GM19099 (cell line): Measurements from ENCODE around the gene DPEP1.
A peak's percentile ranks its signal among the peaks of the same experiment; 100 is the strongest.

ENCODE experiments used
- POLR2A ChIP-seq: IDR thresholded peaks from 3 replicates; pipeline ENCODE4 v1.6.1; 2011; ENCODE audit warnings: low read depth; ENCODE audit not compliant: insufficient read length; ENCODE audit errors: extremely low read depth

DPEP1 gene

GRCh38 chr16:89574681-89575246 lies 38.7 kb upstream of the DPEP1 start:
- TF ChIP-seq POLR2A: no peak

- peak; percentile 48 for TF ChIP-seq POLR2A
Observed at GRCh38 chr16:89575247-89576152, 37.9 kb upstream of the DPEP1 start, which contains the start of gene CPNE7. Gene CPNE7 (plus strand): TSS chr16:89575758. CDS start chr16:89575898, 140 bp downstream.

GRCh38 chr16:89576153-89577054 lies 37.0 kb upstream of the DPEP1 start:
- TF ChIP-seq POLR2A: no peak

GRCh38 chr16:89577055-89577759 lies 36.2 kb upstream of the DPEP1 start:
- no peak for TF ChIP-seq POLR2A

GRCh38 chr16:89579351-89579750 lies 34.1 kb upstream of the DPEP1 start:
- TF ChIP-seq POLR2A: no peak

GRCh38 chr16:89581045-89581695 lies 32.3 kb upstream of the DPEP1 start:
- no peak for TF ChIP-seq POLR2A

- no peak for TF ChIP-seq POLR2A
Observed at GRCh38 chr16:89581861-89582563, 31.4 kb upstream of the DPEP1 start.

- no peak for TF ChIP-seq POLR2A
Observed at GRCh38 chr16:89582614-89583196, 30.7 kb upstream of the DPEP1 start.

- TF ChIP-seq POLR2A: no peak
Observed at GRCh38 chr16:89583197-89583894, 30.1 kb upstream of the DPEP1 start.

GRCh38 chr16:89583895-89584644 lies 29.4 kb upstream of the DPEP1 start:
- TF ChIP-seq POLR2A: no peak

- TF ChIP-seq POLR2A: no peak
Observed at GRCh38 chr16:89584768-89585549, 28.5 kb upstream of the DPEP1 start.
